GM18861 (cell line): ENCODE measurements around the gene CHST11.
A peak's percentile ranks its signal among the peaks of the same experiment; 100 is the strongest.

ENCODE experiments used
- ATAC-seq: cut with Tn5 transposase; IDR thresholded peaks from one replicate; pipeline ENCODE4 v1.9.1; 2021; ENCODE audit not compliant: unreplicated experiment

The CHST11 gene

DNA sequence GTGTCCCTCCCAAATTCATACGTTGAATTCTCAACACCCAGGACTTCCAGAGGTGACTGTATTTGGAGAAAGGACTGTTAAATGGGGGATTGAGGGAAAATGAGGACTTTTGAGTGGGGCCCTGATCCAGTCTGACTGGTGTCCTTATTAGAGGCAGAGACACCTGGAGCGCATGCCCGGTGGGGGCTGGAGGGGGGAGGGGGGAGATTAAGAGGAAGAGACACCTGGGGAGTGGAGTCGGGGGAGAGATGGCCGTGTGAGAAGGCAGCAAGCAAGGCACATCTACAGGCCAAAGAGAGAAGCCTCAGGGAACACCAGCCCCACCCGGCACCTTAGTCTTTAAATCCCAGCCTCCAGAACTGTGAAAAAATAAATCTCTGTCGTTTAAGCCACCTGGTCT lies 291.6 kb downstream of the CHST11 start:
- ATAC-seq: no peak

GRCh38 chr12:104748790-104749189 lies 292.0 kb downstream of the CHST11 start:
- ATAC-seq: no peak

GRCh38 chr12:104749545-104749944 lies 292.8 kb downstream of the CHST11 start:
- no peak for ATAC-seq

- ATAC-seq: peak; percentile 40
These were observed 293.3 kb downstream of the CHST11 start for GRCh38 chr12:104750061-104750460.

DNA sequence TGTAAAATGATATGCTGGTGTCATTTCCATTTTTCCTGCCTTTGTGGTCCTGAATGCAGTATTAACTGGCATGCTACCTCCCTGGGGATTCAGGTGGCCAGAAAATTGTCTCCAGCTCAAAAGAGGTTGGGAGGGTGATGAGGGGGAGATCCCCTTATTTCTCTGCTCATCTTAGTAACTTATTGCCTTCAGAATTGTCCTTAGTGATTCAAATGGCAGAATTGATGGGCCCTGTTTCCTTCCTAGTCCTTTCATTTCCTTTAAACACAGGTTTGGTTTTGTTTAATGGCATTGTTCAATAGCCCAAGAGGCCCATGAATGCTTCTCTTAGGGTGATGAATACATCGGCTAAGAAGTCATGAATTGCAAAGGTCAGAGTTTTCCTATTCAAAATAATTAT lies 294.4 kb downstream of the CHST11 start:
- peak; percentile 28 for ATAC-seq

GRCh38 chr12:104751594-104751993 lies 294.8 kb downstream of the CHST11 start:
- ATAC-seq: peak; percentile 76

DNA sequence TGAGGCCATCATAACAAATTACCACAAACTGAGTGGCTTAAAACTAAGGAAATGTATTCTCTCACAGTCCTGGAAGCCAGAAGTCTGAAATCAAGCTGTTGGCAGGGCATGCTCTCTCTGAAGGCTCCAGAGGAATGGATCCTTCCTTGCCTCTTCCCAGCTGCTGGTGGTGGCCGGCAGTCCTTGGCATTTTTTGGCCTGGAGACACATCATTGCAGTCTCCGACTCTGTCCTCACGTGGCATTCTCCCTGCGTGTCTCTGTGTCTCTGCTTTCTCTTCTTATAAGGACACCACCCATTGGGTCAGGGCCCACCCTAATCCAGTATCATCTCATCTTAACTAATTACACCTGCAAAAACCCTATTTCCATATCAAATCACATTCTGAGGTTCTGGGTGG lies 295.3 kb downstream of the CHST11 start:
- no peak for ATAC-seq

DNA sequence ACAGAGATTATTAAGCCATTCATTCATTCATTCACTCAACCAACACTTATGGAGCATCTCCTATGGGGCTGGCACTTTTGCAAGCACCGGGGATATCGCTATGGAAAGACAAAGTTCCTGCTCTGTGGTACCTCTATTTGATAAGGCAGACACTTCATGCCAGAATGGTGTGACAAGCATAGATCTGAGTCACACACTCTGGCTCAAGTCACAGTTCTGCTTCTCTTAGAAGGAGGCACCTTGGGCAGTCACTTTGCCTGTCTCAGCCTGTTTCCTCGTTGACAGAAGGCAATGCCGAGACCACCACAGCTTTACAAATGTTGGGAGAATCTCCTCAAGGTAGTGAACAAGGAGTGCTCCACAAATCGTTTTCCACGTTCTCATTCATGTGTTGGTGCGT lies 296.1 kb downstream of the CHST11 start:
- no peak for ATAC-seq

DNA sequence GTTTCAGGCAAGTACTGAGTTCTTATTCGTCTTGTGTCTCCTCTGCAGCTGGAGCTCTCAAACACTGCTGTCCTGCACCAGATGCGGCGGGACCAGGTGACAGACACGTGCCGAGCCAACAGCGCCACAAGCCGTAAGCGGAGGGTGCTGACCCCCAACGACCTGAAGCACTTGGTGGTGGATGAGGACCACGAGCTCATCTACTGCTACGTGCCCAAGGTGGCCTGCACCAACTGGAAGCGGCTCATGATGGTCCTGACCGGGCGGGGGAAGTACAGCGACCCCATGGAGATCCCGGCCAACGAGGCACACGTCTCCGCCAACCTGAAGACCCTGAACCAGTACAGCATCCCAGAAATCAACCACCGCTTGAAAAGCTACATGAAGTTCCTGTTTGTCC lies 300.2 kb downstream of the CHST11 start:
- ATAC-seq: no peak

DNA sequence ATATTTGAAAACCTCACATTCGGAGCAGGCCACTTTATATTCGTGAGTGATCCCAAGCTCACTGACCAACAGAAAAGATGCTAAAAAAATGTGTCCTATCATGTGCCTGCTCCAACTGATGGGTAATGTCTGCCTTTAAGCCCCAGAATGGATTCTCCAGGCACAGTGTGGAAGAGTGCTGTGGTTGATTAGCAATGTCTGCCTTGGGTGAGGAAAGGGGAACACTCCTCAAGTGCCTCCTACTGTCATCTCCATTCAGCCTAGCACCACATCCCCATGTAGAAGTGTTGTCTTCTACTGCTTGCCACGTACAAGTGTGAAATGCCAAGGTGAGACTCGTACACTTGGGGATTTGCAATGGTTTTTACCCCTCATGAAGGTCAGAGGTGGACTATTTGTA lies 302.0 kb downstream of the CHST11 start:
- ATAC-seq: no peak

- ATAC-seq: no peak
These were observed 304.3 kb downstream of the CHST11 start for GRCh38 chr12:104761091-104761490.

- no peak for ATAC-seq
These were observed 304.9 kb downstream of the CHST11 start for GRCh38 chr12:104761611-104762010.

DNA sequence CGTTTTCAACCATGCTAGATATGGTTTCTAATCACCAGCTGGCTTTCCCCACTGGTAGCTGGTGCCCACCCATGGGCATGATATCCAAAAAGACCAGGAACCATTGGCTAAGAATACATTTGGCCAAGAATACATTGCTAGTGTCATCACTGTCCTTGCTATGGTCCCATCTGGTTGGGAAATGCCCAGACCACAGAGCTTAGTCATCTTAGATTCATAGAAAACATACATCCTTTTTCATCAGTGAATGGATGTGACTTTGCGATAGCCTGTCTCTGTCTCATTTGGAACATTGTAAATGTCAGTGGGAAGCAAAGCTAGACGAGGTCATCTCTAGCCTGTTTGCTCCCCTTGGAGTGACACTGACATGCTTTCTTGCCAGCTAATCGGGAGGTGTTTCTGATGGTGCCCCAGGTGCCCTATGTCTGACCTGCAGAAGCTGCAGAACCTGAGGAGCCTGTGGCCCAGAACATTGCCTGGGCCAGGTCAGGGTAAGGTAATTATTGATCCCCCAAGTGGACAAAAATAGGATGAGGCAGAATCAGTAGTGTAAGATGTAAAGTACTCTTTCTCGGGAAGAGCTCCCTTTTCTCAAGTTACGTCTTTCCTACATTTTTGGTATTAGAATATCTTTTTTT lies 306.5 kb downstream of the CHST11 start:
- ATAC-seq: no peak

- ATAC-seq: peak; percentile 39
These were observed 307.7 kb downstream of the CHST11 start for GRCh38 chr12:104764225-104765091.

DNA sequence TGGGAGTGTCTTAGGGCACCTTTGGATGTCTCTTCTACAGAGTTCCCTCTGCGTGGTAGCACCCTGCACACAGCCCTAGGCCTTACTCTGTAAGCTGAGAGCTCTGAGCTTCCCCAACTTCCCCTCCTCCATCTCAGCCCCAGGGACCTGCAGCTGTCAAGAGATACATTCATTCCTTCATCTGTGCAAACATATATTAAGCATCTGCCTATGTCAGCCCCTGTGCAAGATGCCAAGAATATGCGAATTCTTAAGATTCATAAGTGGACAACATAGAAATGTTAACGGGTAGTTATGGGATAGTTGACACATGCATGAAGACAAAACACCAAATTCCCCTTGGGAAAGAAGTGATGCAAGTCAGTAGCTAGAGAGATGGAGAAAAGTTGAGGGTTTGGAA lies 310.5 kb downstream of the CHST11 start:
- no peak for ATAC-seq

DNA sequence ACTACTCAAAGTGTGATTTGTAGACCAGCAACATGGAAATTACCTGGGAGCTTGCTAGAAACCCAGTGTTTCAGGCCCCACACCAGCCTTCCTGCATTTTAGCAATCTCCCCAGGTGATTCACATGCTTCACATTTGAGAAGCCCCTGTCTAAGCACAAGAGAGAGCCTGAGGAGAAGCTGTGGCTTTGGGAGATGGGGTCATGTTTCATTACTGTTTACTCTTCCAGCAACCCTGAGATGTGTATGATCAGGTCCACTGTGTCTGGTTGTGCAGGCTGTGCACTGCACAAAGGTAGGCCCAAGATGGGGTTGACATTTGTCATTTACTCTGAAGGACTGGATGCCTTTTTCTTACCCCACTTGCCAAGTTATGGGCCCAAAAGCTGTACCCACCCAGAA lies 311.3 kb downstream of the CHST11 start:
- ATAC-seq: no peak

DNA sequence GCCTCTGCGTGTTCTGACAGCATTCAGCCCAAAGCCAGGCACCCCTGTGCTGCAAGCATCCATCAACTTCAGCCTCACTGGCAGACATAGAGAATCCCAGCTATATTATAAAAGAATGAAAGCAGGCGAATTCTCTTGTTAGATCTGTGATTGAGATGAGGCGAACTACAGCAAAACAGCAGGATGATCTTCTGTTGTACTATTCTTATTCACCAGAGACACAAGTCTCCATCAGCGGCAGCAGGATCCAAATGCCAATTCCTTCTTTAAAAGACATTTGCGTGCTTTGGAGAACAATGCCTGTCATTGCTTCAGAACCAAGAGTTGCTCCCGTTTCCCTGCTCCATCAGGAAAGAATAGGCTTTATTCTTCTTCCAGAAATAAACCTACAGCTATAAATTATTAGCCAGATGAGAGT lies 312.4 kb downstream of the CHST11 start:
- ATAC-seq: no peak

DNA sequence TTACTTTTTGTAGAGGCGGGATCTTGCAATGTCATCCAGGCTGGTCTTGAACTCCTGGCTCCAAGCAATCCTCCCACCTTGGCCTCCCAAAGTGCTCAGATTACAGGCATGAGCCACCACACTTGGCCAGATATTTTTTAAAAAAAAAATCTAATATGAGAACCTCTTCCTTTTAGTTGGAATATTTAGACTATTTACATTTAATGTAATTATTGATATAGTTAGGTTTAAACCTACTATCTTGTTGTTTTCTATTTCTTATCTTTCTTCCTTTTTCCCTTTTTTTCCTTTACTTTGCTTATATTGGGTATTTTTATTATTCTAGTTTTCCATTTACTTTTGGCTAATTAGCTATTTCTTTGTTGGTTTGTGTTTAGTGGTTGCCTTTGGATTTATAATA lies 315.6 kb downstream of the CHST11 start:
- ATAC-seq: no peak

- ATAC-seq: no peak
These were observed 319.0 kb downstream of the CHST11 start for GRCh38 chr12:104775731-104776231.

- ATAC-seq: no peak
These were observed 322.4 kb downstream of the CHST11 start for GRCh38 chr12:104779134-104779533.

DNA sequence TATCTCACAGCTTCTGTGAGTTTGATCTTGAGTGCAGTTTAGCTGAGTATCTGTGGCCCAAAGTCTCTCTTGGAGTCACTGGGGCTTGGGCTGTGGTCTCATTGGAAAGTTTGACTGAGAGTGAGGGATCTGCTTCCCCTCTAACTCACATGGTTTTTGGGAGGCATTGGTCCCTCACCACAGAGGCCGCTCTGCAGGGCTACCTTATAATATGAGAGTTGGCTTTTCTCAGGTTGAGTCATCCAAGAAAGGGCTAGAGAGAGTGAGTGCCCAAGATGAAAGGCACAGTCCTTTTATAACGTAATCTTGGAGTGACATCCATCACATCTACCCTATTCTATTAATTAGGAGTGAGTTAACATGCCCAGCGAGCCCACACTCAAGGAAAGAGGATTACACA lies 325.5 kb downstream of the CHST11 start:
- ATAC-seq: no peak

- no peak for ATAC-seq
These were observed 327.8 kb downstream of the CHST11 start for GRCh38 chr12:104784592-104784991.
